PC-9 (cell line): ENCODE results near the gene TBX2.

Experiments used
- EZH2 ChIP-seq: fragments of 200-600 bp; sonication (generic); IDR thresholded peaks from 2 replicates; pipeline ENCODE4 v1.8.0; 2017; ENCODE audit warnings: antibody characterized with exemption, low read depth
- TF ChIP-seq, protein P1 (sequence below): fragments of 200-600 bp; sonication (generic); conservative IDR thresholded peaks from 2 replicates; pipeline ENCODE4 v1.6.1; 2017; ENCODE audit warnings: mixed run types, antibody characterized with exemption, mild to moderate bottlenecking, moderate library complexity

DNA sequence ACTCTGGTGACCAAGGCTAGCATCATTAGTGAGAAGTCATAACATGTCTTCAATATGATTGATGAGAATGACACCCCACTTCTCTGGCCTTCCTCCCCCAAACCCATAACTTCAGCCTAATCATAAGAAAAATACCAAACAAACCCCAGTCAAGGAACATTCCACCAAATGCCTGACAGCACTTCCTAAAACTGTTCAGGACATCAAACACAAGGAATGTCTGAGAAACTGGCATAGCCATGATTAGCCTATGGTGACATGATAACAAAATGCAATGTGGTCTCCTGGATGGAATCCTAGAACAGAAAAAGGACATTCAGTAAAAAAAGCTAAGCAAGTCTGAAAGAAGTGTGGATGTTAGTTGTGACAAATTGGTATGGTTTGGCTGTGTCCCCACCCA lies 27.9 kb downstream of the TBX2 start:
- TF ChIP-seq, protein P1, sequence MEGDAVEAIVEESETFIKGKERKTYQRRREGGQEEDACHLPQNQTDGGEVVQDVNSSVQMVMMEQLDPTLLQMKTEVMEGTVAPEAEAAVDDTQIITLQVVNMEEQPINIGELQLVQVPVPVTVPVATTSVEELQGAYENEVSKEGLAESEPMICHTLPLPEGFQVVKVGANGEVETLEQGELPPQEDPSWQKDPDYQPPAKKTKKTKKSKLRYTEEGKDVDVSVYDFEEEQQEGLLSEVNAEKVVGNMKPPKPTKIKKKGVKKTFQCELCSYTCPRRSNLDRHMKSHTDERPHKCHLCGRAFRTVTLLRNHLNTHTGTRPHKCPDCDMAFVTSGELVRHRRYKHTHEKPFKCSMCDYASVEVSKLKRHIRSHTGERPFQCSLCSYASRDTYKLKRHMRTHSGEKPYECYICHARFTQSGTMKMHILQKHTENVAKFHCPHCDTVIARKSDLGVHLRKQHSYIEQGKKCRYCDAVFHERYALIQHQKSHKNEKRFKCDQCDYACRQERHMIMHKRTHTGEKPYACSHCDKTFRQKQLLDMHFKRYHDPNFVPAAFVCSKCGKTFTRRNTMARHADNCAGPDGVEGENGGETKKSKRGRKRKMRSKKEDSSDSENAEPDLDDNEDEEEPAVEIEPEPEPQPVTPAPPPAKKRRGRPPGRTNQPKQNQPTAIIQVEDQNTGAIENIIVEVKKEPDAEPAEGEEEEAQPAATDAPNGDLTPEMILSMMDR = no peak
- TF ChIP-seq EZH2 = no peak
